ENCODE measurements around the gene RAB11FIP5.

- TF ChIP-seq EZH2 (IDR thresholded peaks at IDR 0.05; ENCODE audit: borderline replicate concordance, low read length) = no peak
- TF ChIP-seq, protein P1, sequence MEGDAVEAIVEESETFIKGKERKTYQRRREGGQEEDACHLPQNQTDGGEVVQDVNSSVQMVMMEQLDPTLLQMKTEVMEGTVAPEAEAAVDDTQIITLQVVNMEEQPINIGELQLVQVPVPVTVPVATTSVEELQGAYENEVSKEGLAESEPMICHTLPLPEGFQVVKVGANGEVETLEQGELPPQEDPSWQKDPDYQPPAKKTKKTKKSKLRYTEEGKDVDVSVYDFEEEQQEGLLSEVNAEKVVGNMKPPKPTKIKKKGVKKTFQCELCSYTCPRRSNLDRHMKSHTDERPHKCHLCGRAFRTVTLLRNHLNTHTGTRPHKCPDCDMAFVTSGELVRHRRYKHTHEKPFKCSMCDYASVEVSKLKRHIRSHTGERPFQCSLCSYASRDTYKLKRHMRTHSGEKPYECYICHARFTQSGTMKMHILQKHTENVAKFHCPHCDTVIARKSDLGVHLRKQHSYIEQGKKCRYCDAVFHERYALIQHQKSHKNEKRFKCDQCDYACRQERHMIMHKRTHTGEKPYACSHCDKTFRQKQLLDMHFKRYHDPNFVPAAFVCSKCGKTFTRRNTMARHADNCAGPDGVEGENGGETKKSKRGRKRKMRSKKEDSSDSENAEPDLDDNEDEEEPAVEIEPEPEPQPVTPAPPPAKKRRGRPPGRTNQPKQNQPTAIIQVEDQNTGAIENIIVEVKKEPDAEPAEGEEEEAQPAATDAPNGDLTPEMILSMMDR (IDR thresholded peaks at IDR 0.05; ENCODE audit: low read length) = no peak
Observed at GRCh38 chr2:73106791-73107190, 6.0 kb downstream of the RAB11FIP5 start.
